GM19328 (cell line): ENCODE results near the gene CEP170B.
"Not testable (repeated sequence)": the region's sequence is repeated elsewhere in the genome, so short reads cannot be mapped to it uniquely, and the experiment has no call there.

Experiments
- ATAC-seq: cut with Tn5 transposase; IDR thresholded peaks from one replicate; pipeline ENCODE4 v1.9.1; 2021; ENCODE audit warnings: mild to moderate bottlenecking, moderate library complexity; ENCODE audit not compliant: unreplicated experiment

Gene CEP170B

DNA sequence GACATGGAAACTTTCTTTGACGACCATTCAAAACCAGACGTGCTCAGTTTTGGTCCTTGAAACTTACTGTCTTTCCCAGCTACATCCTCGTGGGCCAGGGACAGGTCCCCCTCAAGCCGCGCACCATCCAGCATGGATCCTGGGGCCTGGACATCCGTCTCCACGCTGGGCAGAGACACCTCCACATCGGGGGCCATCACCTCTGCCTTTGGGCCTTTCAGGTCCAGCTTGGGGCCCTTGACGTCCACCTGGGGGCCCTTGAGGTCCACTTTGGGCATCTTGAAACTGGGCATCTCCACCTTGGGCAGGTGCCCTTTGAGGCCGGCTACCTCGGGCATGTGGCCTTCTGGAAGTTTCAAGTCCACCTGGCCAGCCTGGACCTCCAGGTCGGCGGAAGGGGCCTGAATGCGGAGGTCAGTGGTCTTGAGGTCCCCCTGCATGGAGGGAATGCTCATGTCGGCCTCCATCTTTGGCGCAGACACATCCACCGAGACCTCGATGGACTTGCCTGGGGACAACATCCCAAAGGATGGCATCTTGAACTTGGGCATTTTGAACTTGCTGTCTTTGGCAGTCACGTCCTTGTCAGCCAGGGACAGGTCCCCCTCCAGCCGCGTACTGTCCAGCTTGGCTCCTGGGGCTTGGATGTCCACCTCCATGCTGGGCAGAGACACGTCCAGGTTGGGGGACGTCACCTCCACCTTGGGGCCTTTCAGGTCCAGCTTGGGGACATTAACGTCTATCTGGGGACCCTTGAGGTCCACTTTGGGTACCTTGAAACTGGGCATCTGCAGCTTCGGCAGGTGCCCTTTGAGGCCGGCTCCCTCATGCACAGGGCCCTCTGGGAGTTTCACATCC lies 76.7 kb downstream of the CEP170B start:
- no peak for ATAC-seq

DNA sequence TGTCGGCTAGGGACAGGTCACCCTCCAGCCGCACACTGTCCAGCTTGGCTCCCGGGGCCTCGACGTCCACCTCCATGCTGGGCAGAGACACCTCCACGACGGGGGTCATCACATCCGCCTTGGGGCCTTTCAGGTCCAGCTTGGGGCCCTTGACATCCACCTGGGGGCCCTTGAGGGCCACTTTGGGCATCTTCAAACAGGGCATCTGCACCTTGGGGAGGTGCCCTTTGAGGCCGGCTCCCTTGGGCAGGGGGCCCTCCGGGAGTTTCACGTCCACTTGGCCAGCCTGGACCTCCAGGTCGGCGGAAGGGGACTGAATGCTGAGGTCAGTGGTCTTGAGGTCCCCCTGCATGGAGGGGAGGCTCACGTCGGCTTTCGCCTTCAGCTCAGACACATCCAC lies 77.5 kb downstream of the CEP170B start:
- ATAC-seq = no peak

DNA sequence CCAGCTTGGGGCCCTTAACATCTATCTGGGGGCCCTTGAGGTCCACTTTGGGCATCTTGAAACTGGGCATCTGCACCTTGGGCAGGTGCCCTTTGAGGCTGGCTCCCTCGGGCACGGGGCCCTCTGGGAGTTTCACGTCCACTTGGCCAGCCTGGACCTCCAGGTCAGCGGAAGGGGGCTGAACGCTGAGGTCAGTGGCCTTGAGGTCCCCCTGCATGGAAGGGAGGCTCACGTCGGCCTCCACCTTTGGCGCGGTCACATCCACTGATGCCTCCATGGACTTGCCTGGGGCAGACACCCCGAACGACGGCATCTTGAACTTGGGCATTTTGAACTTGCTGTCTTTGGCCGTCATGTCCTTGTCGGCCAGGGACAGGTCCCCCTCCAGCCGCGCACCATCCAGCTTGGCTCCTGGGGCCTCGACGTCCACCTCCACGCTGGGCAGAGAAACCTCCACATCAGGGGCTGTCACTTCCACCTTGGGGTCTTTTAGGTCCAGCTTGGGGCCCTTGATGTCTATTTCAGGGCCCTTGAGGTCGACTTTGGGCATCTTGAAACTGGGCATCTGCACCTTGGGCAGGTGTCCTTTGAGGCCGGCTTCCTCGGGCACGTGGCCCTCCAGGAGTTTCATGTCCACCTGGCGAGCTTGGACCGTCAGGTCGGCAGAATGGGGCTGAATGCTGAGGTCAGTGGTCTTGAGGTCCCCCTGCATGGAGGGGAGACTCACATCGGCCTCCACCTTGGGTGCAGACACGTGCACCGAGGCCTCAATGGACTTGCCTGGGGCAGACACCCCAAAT lies 78.3 kb downstream of the CEP170B start:
- ATAC-seq = not testable (repeated sequence)

DNA sequence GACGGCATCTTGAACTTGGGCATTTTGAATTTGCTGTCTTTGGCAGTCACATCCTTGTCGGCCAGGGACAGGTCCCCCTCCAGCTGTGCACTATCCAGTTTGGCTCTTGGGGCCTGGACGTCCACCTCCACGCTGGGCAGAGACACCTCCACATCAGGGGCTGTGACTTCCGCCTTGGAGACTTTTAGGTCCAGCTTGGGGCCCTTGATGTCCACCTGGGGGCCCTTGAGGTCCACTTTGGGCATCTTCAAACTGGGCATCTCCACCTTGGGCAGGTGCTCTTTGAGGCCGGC lies 78.9 kb downstream of the CEP170B start:
- not testable (repeated sequence) for ATAC-seq

DNA sequence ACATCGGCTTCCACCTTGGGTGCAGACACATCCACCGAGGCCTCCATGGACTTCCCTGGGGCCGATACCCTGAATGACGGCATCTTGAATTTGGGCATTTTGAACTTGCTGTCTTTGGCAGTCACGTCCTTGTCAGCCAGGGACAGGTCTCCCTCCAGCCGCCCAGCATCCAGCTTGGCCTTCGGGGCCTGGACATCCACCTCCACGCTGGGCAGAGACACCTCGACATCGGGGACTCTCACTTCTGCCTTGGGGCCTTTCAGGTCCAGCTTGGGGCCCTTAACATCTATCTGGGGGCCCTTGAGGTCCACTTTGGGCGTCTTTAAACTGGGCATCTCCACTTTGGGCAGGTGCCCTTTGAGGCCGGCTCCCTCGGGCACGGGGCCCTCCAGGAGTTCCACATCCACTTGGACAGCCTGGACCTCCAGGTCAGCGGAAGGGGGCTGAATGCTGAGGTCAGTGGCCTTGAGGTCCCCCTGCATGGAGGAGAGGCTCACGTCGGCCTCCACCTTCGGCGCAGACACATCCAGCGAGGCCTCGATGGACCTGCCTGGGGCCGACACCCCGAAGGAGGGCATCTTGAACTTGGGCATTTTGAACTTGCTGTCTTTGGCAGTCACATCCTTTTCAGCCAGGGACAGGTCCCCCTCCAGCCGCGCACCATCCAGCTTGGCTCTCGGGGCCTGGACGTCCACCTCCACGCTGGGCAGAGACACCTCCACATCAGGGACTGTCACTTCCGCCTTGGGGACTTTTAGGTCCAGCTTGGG lies 79.6 kb downstream of the CEP170B start:
- not testable (repeated sequence) for ATAC-seq

DNA sequence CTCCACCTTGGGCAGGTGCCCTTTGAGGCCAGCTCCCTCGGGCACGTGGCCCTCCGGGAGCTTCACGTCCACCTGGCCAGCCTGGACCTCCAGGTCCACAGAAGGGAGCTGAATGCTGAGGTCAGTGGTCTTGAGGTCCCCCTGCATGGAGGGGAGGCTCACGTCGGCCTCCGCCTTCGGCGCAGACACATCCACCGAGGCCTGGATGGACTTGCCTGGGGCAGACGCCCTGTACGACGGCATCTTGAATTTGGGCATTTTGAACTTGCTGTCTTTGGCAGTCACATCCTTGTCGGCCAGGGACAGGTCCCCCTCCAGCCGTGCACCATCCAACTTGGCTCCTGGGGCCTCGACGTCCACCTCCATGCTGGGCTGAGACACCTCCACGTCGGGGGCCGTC lies 80.2 kb downstream of the CEP170B start:
- ATAC-seq = not testable (repeated sequence)
